HCT116 (cell line): ENCODE measurements around the gene SAE1. TPM values are rescaled to one million over a fixed set of nuclear protein-coding genes. Genes with fewer than 3 reads are reported as not detected.

Experiments used
- ATAC-seq: fragments of 200-7000 bp; cut with Tn5 transposase; 2 replicates; pipeline ENCODE4 v1.9.1; 2020; ENCODE audit warnings: mild to moderate bottlenecking, moderate library complexity
- BruUV-seq: library from RNA; stranded (reverse); fragments of 400-500 nt; replicated peaks from 2 replicates; lab custom pipeline; 2021; lab: Mats Ljungman, UMichigan
- CTCF ChIA-PET: fragments of 300-600 bp; sonication (Branson Sonifier 250); formaldehyde crosslinking; loops from one replicate; lab custom pipeline; 2021; ENCODE audit warnings: antibody characterized with exemption; lab: Charles Lee
- POLR2A ChIA-PET: fragments of 300-600, 350-600 bp; sonication (Branson Sonifier 250); formaldehyde crosslinking; loops from one replicate; lab custom pipeline; 2021; ENCODE audit warnings: antibody characterized with exemption; lab: Charles Lee
- RAD21 ChIA-PET, 2 experiments: fragments of 300-600 bp; sonication (Branson Sonifier 250); formaldehyde crosslinking; loops; one replicate each; lab custom pipeline; 2023; ENCODE audit warnings: low total read pairs in 2 of 2; ENCODE audit not compliant: uncharacterized antibody in 2 of 2, unreplicated experiment in 2 of 2, low non-redundant PET in 1 of 2; lab: Charles Lee
- DNase-seq: peaks from one replicate; pipeline ENCODE4 v3.0.0-alpha.2; 2010; ENCODE audit warnings: low read depth, low spot score
- H2AFZ ChIP-seq: fragments of 200-600 bp; shearing (Covaris generic), sonication (generic); 2 replicates; pipeline ENCODE4 v1.6.1; 2017; ENCODE audit warnings: low read depth, mixed run types, mixed read lengths, antibody characterized with exemption, low read length; ENCODE audit not compliant: poor library complexity, severe bottlenecking
- H3K27ac ChIP-seq: 2 replicates; pipeline ENCODE4 v1.5.1; 2012; ENCODE audit warnings: low read depth, low read length
- H3K27me3 ChIP-seq: fragments of 200-600 bp; sonication (generic); 2 replicates; pipeline ENCODE4 v1.6.1; 2016; ENCODE audit warnings: mixed run types, low read length, mixed read lengths; ENCODE audit not compliant: insufficient read depth
- H3K36me3 ChIP-seq, 2 experiments: fragments of 200-500 bp in 1 of 2; fragments of 200-600 bp in 1 of 2; sonication (Bioruptor generic) in 1 of 2; sonication (generic) in 1 of 2; 2 replicates each; pipeline versions ENCODE4 v1.5.1 to v1.6.1; 2014 to 2016; ENCODE audit warnings: low read length in 2 of 2, inconsistent platforms in 1 of 2, mixed read lengths in 1 of 2, mixed run types in 1 of 2; ENCODE audit not compliant: insufficient read depth in 2 of 2, control insufficient read depth in 1 of 2
- H3K4me1 ChIP-seq, 2 experiments: fragments of 200-600 bp in 1 of 2; sonication (generic) in 1 of 2; 2 replicates each; pipeline versions ENCODE4 v1.5.1 to v1.6.1; 2012 to 2017; ENCODE audit warnings: low read length in 2 of 2, inconsistent platforms in 1 of 2, mild to moderate bottlenecking in 1 of 2, mixed read lengths in 1 of 2, mixed run types in 1 of 2, moderate library complexity in 1 of 2; ENCODE audit not compliant: insufficient read depth in 2 of 2, control insufficient read depth in 1 of 2
- H3K4me2 ChIP-seq: fragments of 200-600 bp; sonication (generic); 2 replicates; pipeline ENCODE4 v1.6.1; 2017; ENCODE audit warnings: mixed run types, low read length, mixed read lengths
- H3K4me3 ChIP-seq, 2 experiments: fragments of 200-600 bp in 1 of 2; sonication (generic) in 1 of 2; replicated peaks in 1 of 2; 2 replicates each; pipeline ENCODE4 v1.5.1; 2011 to 2016; ENCODE audit warnings: low read length in 2 of 2, control low read depth in 1 of 2, low read depth in 1 of 2, mild to moderate bottlenecking in 1 of 2, mixed read lengths in 1 of 2, mixed run types in 1 of 2
- H3K79me2 ChIP-seq: fragments of 200-600 bp; sonication (generic); 2 replicates; pipeline ENCODE4 v1.6.1; 2017; ENCODE audit warnings: mild to moderate bottlenecking, mixed run types, low read length, moderate library complexity, mixed read lengths; ENCODE audit not compliant: insufficient read depth
- H3K9ac ChIP-seq: fragments of 200-600 bp; sonication (generic); 2 replicates; pipeline ENCODE4 v1.6.1; 2016; ENCODE audit warnings: low read length, mixed read lengths
- H3K9me2 ChIP-seq: fragments of 200-600 bp; sonication (generic), shearing (Covaris generic); 2 replicates; pipeline ENCODE4 v1.6.1; 2017; ENCODE audit warnings: mixed run types, mild to moderate bottlenecking, moderate library complexity; ENCODE audit not compliant: insufficient read depth
- H3K9me3 ChIP-seq, 2 experiments: fragments of 200-500 bp in 1 of 2; fragments of 200-600 bp in 1 of 2; sonication (Bioruptor generic) in 1 of 2; sonication (generic) in 1 of 2; 2 replicates each; pipeline ENCODE4 v1.6.1; 2014 to 2017; ENCODE audit warnings: low read length in 2 of 2, mixed read lengths in 2 of 2, inconsistent platforms in 1 of 2, low read depth in 1 of 2, mild to moderate bottlenecking in 1 of 2, mixed run types in 1 of 2, moderate library complexity in 1 of 2; ENCODE audit not compliant: control insufficient read depth in 1 of 2, insufficient read depth in 1 of 2
- H4K20me1 ChIP-seq: fragments of 200-600 bp; sonication (generic), shearing (Covaris generic); 2 replicates; pipeline ENCODE4 v1.6.1; 2017; ENCODE audit warnings: mixed run types, mild to moderate bottlenecking, moderate library complexity; ENCODE audit not compliant: insufficient read depth
- ATF3 ChIP-seq: IDR thresholded peaks from 2 replicates; pipeline ENCODE4 v1.6.1; 2012
- CBX3 ChIP-seq: IDR thresholded peaks from 2 replicates; pipeline ENCODE4 v1.6.1; 2012; ENCODE audit warnings: low read depth
- CEBPB ChIP-seq: IDR thresholded peaks from 2 replicates; pipeline ENCODE4 v1.6.1; 2012; ENCODE audit warnings: low read depth
- ELF1 ChIP-seq: IDR thresholded peaks from 2 replicates; pipeline ENCODE4 v1.6.1; 2012; ENCODE audit warnings: low read depth, borderline replicate concordance
- EZH2 ChIP-seq: fragments of 200-600 bp; sonication (generic); IDR thresholded peaks from 2 replicates; pipeline ENCODE4 v1.6.1; 2017; ENCODE audit warnings: antibody characterized with exemption, mixed run types
- FOSL1 ChIP-seq: IDR thresholded peaks from 2 replicates; pipeline ENCODE4 v1.6.1; 2012; ENCODE audit warnings: low read depth
- JUND ChIP-seq: IDR thresholded peaks from 2 replicates; pipeline ENCODE4 v1.6.1; 2012
- MAX ChIP-seq: IDR thresholded peaks from 2 replicates; pipeline ENCODE4 v1.6.1; 2012
- POLR2A ChIP-seq: IDR thresholded peaks from 2 replicates; pipeline ENCODE4 v1.7.0; 2011; ENCODE audit warnings: borderline replicate concordance; ENCODE audit not compliant: insufficient read depth, insufficient read length; ENCODE audit errors: extremely low read depth
- POLR2AphosphoS5 ChIP-seq: IDR thresholded peaks from 2 replicates; pipeline ENCODE4 v1.6.1; 2011; ENCODE audit warnings: mild to moderate bottlenecking, low read depth, low read length, moderate library complexity
- SIN3A ChIP-seq: IDR thresholded peaks from 2 replicates; pipeline ENCODE4 v1.6.1; 2012; ENCODE audit warnings: low read depth
- SP1 ChIP-seq: IDR thresholded peaks from 2 replicates; pipeline ENCODE4 v1.6.1; 2012; ENCODE audit warnings: low read depth
- SRF ChIP-seq: IDR thresholded peaks from 2 replicates; pipeline ENCODE4 v1.6.1; 2012; ENCODE audit warnings: low read depth
- TCF7L2 ChIP-seq: IDR thresholded peaks from 2 replicates; pipeline ENCODE4 v1.7.0; 2011; ENCODE audit warnings: borderline replicate concordance, inconsistent platforms; ENCODE audit not compliant: insufficient read depth, insufficient read length; ENCODE audit errors: extremely low read depth
- YY1 ChIP-seq: IDR thresholded peaks from 2 replicates; pipeline ENCODE4 v1.6.1; 2011; ENCODE audit warnings: low read length, low read depth, moderate library complexity, mild to moderate bottlenecking; ENCODE audit not compliant: insufficient replicate concordance; ENCODE audit errors: extremely low read depth
- ZBTB33 ChIP-seq: IDR thresholded peaks from 2 replicates; pipeline ENCODE4 v1.6.1; 2011; ENCODE audit warnings: mild to moderate bottlenecking, low read length, moderate library complexity; ENCODE audit not compliant: insufficient replicate concordance; ENCODE audit errors: extremely low read depth
- ZFX ChIP-seq: fragments of 450-650 bp; IDR thresholded peaks from 2 replicates; pipeline ENCODE4 v1.6.1; 2017
- ZNF274 ChIP-seq: fragments of 200-500 bp; sonication (Bioruptor generic); IDR thresholded peaks from 2 replicates; pipeline ENCODE4 v1.6.1; 2014; ENCODE audit warnings: mild to moderate bottlenecking, low read depth, low read length, inconsistent platforms
- intact Hi-C: fragments of 100-400 bp; cut with micrococcal nuclease; formaldehyde crosslinking; loops from 2 replicates; pipeline ENCODE4 v1.10.0; 2022
- total RNA-seq: library from RNA; stranded (reverse); gene quantifications from one replicate; pipeline ENCODE4 v1.2.1, GENCODE V29; 2021; ENCODE audit not compliant: unreplicated experiment

SAE1 gene
- total RNA-seq, 1 experiment from 2014 or later = 213 TPM

DNA sequence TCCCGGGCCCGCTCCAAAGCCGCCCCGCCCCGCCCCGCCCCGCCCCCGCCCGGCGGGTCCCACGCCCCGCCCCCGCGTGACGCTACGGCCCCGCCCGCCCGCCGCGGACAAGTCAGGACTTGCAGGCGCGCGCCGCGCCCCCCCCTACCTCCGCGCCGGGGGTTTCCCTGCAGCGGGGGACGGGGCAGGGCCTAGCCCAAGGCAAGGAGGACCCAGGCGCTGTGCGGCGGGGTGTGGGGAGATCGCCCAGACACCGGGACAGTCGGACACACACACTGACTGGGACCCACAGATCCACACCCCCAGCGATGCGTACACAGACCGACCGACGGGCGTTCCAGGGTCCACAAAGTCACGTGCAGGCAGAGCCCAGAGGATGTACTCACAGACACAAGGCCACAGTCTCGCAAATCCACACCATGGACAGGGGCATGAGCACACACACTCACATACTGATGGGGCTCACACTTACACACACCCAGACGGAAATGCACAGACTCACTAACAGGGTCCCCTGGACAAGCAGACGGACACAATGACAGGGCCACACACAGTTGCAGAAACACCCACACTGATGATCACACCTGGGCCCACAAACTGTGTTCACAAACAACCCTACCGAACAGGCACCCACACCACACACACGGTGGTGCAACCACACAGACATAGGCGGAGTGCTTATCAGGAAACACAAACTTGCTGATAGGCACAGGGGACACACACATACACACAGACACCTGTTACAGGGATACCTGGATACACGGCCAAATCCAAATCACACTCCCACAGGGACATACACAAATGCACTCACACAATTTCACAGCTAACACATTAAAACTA is 100.8 kb downstream of the SAE1 start (continued):
- TF ChIP-seq MAX = peak; percentile 63; the same call in 1 of the 2 replicates
- no peak for TF ChIP-seq SRF
- no peak for TF ChIP-seq YY1
- TF ChIP-seq SIN3A = no peak
- TF ChIP-seq ZNF274 = no peak
- peak; percentile 30 for TF ChIP-seq SP1
- TF ChIP-seq JUND = no peak
- no peak for TF ChIP-seq ZBTB33
- no peak for TF ChIP-seq EZH2

DNA sequence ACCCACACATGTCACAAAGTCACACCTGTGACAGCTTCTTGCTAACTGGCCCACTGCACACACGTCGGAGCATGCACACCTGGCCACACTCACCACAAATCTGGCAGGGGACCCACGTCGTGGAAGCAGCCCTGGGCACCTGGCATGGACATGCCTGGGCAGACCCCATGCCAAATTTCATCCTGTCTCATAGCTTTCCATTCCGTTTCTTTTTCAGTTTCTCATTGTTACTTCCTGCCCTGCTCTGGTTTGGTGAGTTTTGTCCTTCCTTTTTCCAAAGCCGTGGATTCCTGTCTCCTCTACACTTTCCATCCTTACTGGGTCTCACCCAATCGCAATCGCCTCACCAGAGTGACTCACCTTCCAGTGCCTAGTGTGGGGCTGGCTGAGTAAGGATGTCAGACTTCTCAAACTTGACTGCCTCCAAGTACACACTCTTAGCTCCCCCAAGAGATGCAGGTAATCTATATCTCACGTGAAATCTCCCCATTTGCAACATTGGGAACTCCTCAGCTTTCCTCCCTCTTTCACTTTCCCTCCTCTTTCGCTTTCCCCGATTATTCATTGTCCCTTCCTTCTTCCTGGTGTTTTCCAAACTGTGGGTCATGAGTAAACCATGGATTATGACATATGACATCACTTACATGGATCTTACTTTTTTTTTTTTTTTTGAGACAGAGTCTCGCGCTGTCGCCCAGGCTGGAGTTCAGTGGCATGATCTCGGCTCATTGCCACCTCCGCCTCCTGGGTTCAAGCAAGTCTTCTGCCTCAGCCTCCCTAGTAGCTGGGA is 102.0 kb downstream of the SAE1 start:
- CTCF ChIA-PET = interaction anchor here (0.8 to 1.1 kb wide), 3 partner anchors 11 to 22 kb away, joined by 4 to 6 read pairs (median 4); no protein-coding TSS in a partner anchor
- TF ChIP-seq JUND (peak; percentile 72), ELF1 (no peak), MAX (peak; percentile 60; the same call in 1 of the 2 replicates), POLR2AphosphoS5 (peak; percentile 54), SRF (no peak), YY1 (no peak), POLR2A (no peak), SP1 (peak; percentile 59), TCF7L2 (no peak), FOSL1 (peak; percentile 80), CBX3 (peak; percentile 77; the same call in 1 of the 2 replicates), ZFX (no peak), CEBPB (no peak; the same call in 1 of the 2 replicates), ATF3 (no peak), SIN3A (peak; percentile 39; the same call in 1 of the 2 replicates)

More for the DNA sequence above, 102.0 kb downstream of the SAE1 start:
- intact Hi-C loops = no loop called here
- no peaks in the 10 kb centered on the region for H3K36me3 ChIP-seq
- H4K20me1 ChIP-seq = no peaks in the 10 kb centered on the region
- H3K4me1 ChIP-seq = peaks cover 24 to 51% of the 10 kb centered on the region in 2 experiments
- H3K79me2 ChIP-seq = peaks cover 19% of the 10 kb centered on the region
- POLR2A ChIA-PET = interaction anchor here (0.7 to 2.0 kb wide), 5 partner anchors 8 to 119 kb away, joined by 3 to 9 read pairs (median 5); partner anchors contain the start of genes CCDC9 and ZC3H4
- ATAC-seq = peak; percentile 42
- BruUV-seq = TSS peak; percentile 79
- no peaks in the 10 kb centered on the region for H3K27me3 ChIP-seq
- H3K9me3 ChIP-seq = no peaks in the 10 kb centered on the region
- no peak for DNase-seq
- peak overlapping the region; percentile 52 for H2AFZ ChIP-seq
- peak overlapping the region; percentile 38 to 76 for H3K4me3 ChIP-seq
- H3K4me2 ChIP-seq = peak overlapping the region; percentile 100
- H3K9me2 ChIP-seq = no peaks in the 10 kb centered on the region
- H3K9ac ChIP-seq = peak overlapping the region; percentile 74
- RAD21 ChIA-PET = interaction anchor here in 1 of 2 experiments (0.7 kb wide), 1 partner anchor 12 kb away, joined by 3 read pairs; no protein-coding TSS in a partner anchor
- H3K27ac ChIP-seq = peak overlapping the region; percentile 84
